Transverse colon (tissue), 4 donors: ENCODE data around the gene SNED1. TPM values are rescaled to one million over a fixed set of nuclear protein-coding genes. Genes with fewer than 3 reads are reported as not detected.

ENCODE experiments used
- DNase-seq: peaks from one replicate; pipeline ENCODE4 v3.0.0-alpha.2; 2019
- H3K27ac ChIP-seq, 4 donors: fragments of 200-600 bp; sonication (generic); 2 replicates each; pipeline ENCODE4 v1.5.1; 2016 to 2018; ENCODE audit warnings: inconsistent platforms in 4 of 4
- H3K27me3 ChIP-seq: fragments of 200-600 bp; sonication (generic); 2 replicates; pipeline ENCODE4 v1.5.1; 2017; ENCODE audit warnings: inconsistent platforms
- H3K36me3 ChIP-seq, 4 donors: fragments of 200-600 bp; sonication (generic); 2 replicates each; pipeline ENCODE4 v1.5.1; 2017 to 2019; ENCODE audit warnings: inconsistent platforms in 4 of 4
- H3K4me1 ChIP-seq, 4 donors: fragments of 200-600 bp; sonication (generic); 2 replicates each; pipeline ENCODE4 v1.5.1; 2017 to 2020; ENCODE audit warnings: inconsistent platforms in 4 of 4
- H3K4me3 ChIP-seq, 4 donors: fragments of 200-600 bp; sonication (generic); 1 replicate in 1 of 4; 2 replicates in 3 of 4; pipeline versions ENCODE4 v1.5.1 to v1.6.1; 2017 to 2019; ENCODE audit warnings: inconsistent platforms in 4 of 4
- H3K9me3 ChIP-seq, 2 donors: fragments of 200-600 bp; sonication (generic); 2 replicates each; pipeline ENCODE4 v1.5.1; 2017 to 2019; ENCODE audit warnings: inconsistent platforms in 2 of 2
- CTCF ChIP-seq, 5 experiments: fragments of 200-600 bp in 3 of 5; fragments of 450-650 bp in 2 of 5; sonication (generic) in 3 of 5; IDR thresholded peaks; 1 replicate in 2 of 5; 2 replicates in 3 of 5; pipeline ENCODE4 v1.5.1; 2016 to 2017; ENCODE audit warnings: antibody characterized with exemption in 5 of 5, inconsistent platforms in 3 of 5, mild to moderate bottlenecking in 2 of 5, moderate library complexity in 1 of 5
- EP300 ChIP-seq: sonication (generic); formaldehyde crosslinking; IDR thresholded peaks from one replicate; pipeline ENCODE4 v1.6.1; 2017; ENCODE audit warnings: antibody characterized with exemption, low read depth
- POLR2A ChIP-seq: fragments of 450-650 bp; IDR thresholded peaks from one replicate; pipeline ENCODE4 v1.6.1; 2016; ENCODE audit warnings: antibody characterized with exemption, mild to moderate bottlenecking, moderate library complexity
- POLR2AphosphoS5 ChIP-seq, 3 donors: sonication (generic); formaldehyde crosslinking; IDR thresholded peaks; one replicate each; pipeline ENCODE4 v1.6.1; 2016; ENCODE audit warnings: antibody characterized with exemption in 3 of 3
- WGBS, 2 donors: methylation state at CpG; one replicate each; pipeline ENCODE4 v1.1.5; 2018; ENCODE audit warnings: low coverage in 1 of 2; 5-methylcytosine and 5-hydroxymethylcytosine counted together
- in situ Hi-C, 4 donors: fragments of 200-750 bp; cut with MboI; loops; one replicate each; pipeline versions ENCODE4 v1.15.0 to v1.15.1; 2017; ENCODE audit warnings: low sequenced_read_pairs in 3 of 4, low pct_ligation_motif_present in 1 of 4, low pct_unique_long_range_greater_than_20kb in 1 of 4
- intact Hi-C: fragments of 100-400 bp; cut with DNase I; formaldehyde crosslinking; loops from one replicate; pipeline ENCODE4 v1.15.1; 2023; ENCODE audit warnings: low total_unique reads
- total RNA-seq, 4 donors: library from RNA; depleted of rRNA; stranded (reverse); fragments of >200 nt; gene quantifications; one replicate each; pipeline ENCODE4 v1.1.0, GENCODE V29; 2016

The SNED1 gene
- total RNA-seq, 4 donors from 2014 or later = 8.2 to 65.5 (median 30.0) TPM

GRCh38 chr2:241067501-241068135 lies 69.2 kb downstream of the SNED1 start:
- Histone ChIP-seq H3K36me3 (no peaks in the 10 kb centered on the region), H3K27me3 (no peaks in the 10 kb centered on the region), H3K4me3 (no peak overlapping the region), H3K27ac (no peak overlapping the region), H3K4me1 (peaks cover 0 to 7% (median 3%) of the 10 kb centered on the region in 4 donors), H3K9me3 (no peaks in the 10 kb centered on the region)
- no peak for TF ChIP-seq POLR2A
- no peak for TF ChIP-seq POLR2AphosphoS5 (IDR thresholded peaks at IDR 0.05)
- no peak for TF ChIP-seq CTCF (IDR thresholded peaks at IDR 0.05)
- no peak for TF ChIP-seq EP300
- in situ Hi-C loops = no loop called here
- no peak for DNase-seq
- WGBS, 2 donors = 92% methylated on average over 19 of the region's 21 CpGs; no CpG with 5 or more reads in 1 of the 2 donors
- intact Hi-C loops = no loop called here

DNA sequence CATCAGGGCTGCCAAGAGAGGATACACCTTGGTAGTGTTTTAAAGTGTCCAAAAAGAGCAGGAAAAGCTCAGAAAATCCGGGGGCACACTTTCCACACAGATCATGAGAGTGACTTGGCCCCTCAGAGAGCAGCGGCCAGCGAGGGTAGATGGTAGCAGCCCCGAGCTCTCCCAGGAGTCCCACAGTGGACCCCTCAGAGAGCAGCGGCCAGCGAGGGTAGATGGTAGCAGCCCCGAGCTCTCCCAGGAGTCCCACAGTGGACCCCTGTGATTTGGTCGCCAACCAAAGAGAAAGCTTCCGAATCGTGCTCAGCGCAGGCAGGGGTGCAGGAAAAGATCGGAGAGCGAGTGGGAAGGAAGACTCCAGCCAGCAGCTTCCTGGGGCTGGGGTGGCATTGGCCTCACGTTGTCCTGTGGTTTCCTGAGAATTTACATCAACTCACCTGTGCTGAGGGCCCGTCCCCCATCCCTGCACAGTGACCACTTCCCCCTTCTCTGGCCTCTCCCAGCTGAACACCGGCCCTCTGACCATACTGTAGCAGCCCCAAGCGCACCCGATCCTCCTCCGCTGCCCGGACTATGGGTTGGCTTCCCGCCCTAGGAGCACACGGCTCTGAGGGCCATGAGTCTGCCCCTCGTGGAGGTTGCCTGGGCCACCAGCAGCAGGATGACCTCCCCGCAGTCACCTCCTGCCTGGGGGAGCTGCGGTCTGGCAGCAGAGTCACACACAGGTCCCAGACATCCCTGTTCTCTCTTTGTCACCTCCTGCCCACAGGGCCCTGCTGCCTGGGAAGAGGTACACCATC lies 69.9 kb downstream of the SNED1 start:
- H3K9me3 ChIP-seq = no peaks in the 10 kb centered on the region
- no peak overlapping the region for H3K4me3 ChIP-seq
- intact Hi-C loops (no loop called here), in situ Hi-C loops (no loop called here)
- no peak overlapping the region for H3K27ac ChIP-seq
- WGBS, 2 donors = 88% methylated on average over 25 of the region's 25 CpGs; no CpG with 5 or more reads in 1 of the 2 donors
- TF ChIP-seq POLR2AphosphoS5 (IDR thresholded peaks at IDR 0.05) (no peak), EP300 (no peak), POLR2A (no peak), CTCF (IDR thresholded peaks at IDR 0.05) (no peak)
- no peak for DNase-seq
- H3K4me1 ChIP-seq = peaks cover 0 to 7% (median 3%) of the 10 kb centered on the region in 4 donors
- no peaks in the 10 kb centered on the region for H3K36me3 ChIP-seq
- no peaks in the 10 kb centered on the region for H3K27me3 ChIP-seq

- intact Hi-C loops = no loop called here
- H3K9me3 ChIP-seq = no peaks in the 10 kb centered on the region
- in situ Hi-C loops = no loop called here
- H3K4me1 ChIP-seq = peaks cover 0 to 1% (median 0%) of the 10 kb centered on the region in 4 donors
- H3K4me3 ChIP-seq = no peak overlapping the region
- no peak for DNase-seq
- no peaks in the 10 kb centered on the region for H3K36me3 ChIP-seq
- H3K27ac ChIP-seq = no peak overlapping the region
- no peak for TF ChIP-seq EP300
- no peak for TF ChIP-seq POLR2A
- no peak for TF ChIP-seq POLR2AphosphoS5 (IDR thresholded peaks at IDR 0.05)
- no peak for TF ChIP-seq CTCF (IDR thresholded peaks at IDR 0.05)
- 93% methylated on average over 27 of the region's 28 CpGs; no CpG with 5 or more reads in 1 of the 2 donors for WGBS, 2 donors
- no peaks in the 10 kb centered on the region for H3K27me3 ChIP-seq
These were observed 70.8 kb downstream of the SNED1 start for GRCh38 chr2:241068942-241069810.

- no peak for DNase-seq
- H3K27me3 ChIP-seq = no peaks in the 10 kb centered on the region
- no peaks in the 10 kb centered on the region for H3K9me3 ChIP-seq
- intact Hi-C loops (no loop called here), in situ Hi-C loops (no loop called here)
- no peaks in the 10 kb centered on the region for H3K36me3 ChIP-seq
- H3K27ac ChIP-seq = no peak overlapping the region
- 73% methylated on average over 23 of the region's 26 CpGs; no CpG with 5 or more reads in 1 of the 2 donors for WGBS, 2 donors
- H3K4me1 ChIP-seq = no peaks in the 10 kb centered on the region
- TF ChIP-seq POLR2AphosphoS5 (IDR thresholded peaks at IDR 0.05) (no peak), EP300 (no peak), POLR2A (no peak), CTCF (IDR thresholded peaks at IDR 0.05) (no peak)
- H3K4me3 ChIP-seq = no peak overlapping the region
These were observed 71.4 kb downstream of the SNED1 start for GRCh38 chr2:241069821-241070281.
